Stomach (tissue), 9 donors: Measurements from ENCODE around the gene TENT5C. TPM values are rescaled to one million over a fixed set of nuclear protein-coding genes. Genes with fewer than 3 reads are reported as not detected.

Experiments used
- DNase-seq, 2 donors: peaks; one replicate each; pipeline versions ENCODE4 v3.0.0 to v3.0.0-alpha.2; 2013 to 2019
- H3K27ac ChIP-seq, 5 donors: fragments of 200-600 bp in 4 of 5; sonication (generic) in 4 of 5; one replicate each; pipeline ENCODE4 v1.5.1; 2013 to 2019; ENCODE audit warnings: mild to moderate bottlenecking in 1 of 5, moderate library complexity in 1 of 5
- H3K27me3 ChIP-seq, 3 donors: fragments of 200-600 bp; sonication (generic); one replicate each; pipeline ENCODE4 v1.5.1; 2017 to 2019; ENCODE audit warnings: mixed run types in 1 of 3
- H3K36me3 ChIP-seq, 4 donors: fragments of 200-600 bp; sonication (generic); 1 replicate in 3 of 4; 2 replicates in 1 of 4; pipeline ENCODE4 v1.5.1; 2016 to 2019
- H3K4me1 ChIP-seq, 4 donors: fragments of 200-600 bp; sonication (generic); one replicate each; pipeline ENCODE4 v1.5.1; 2016 to 2019
- H3K4me3 ChIP-seq, 4 donors: fragments of 200-600 bp; sonication (generic) in 3 of 4; one replicate each; pipeline ENCODE4 v1.5.1; 2016 to 2019; ENCODE audit warnings: mild to moderate bottlenecking in 1 of 4
- H3K9me3 ChIP-seq, 4 donors: fragments of 200-600 bp; sonication (generic); one replicate each; pipeline ENCODE4 v1.5.1; 2016 to 2019
- CTCF ChIP-seq, 7 experiments: fragments of 450-650 bp in 4 of 7; fragments of 200-600 bp in 3 of 7; sonication (generic) in 3 of 7; IDR thresholded peaks; one replicate each; pipeline ENCODE4 v1.5.1; 2016 to 2019; ENCODE audit warnings: antibody characterized with exemption in 7 of 7, control low read depth in 2 of 7, mild to moderate bottlenecking in 1 of 7
- EP300 ChIP-seq: sonication (generic); formaldehyde crosslinking; IDR thresholded peaks from one replicate; pipeline ENCODE4 v1.6.1; 2017; ENCODE audit warnings: antibody characterized with exemption
- POLR2A ChIP-seq, 4 donors: fragments of 450-650 bp; IDR thresholded peaks; one replicate each; pipeline ENCODE4 v1.6.1; 2016; ENCODE audit warnings: antibody characterized with exemption in 4 of 4, control low read depth in 2 of 4, mild to moderate bottlenecking in 1 of 4, moderate library complexity in 1 of 4
- POLR2AphosphoS5 ChIP-seq, 3 donors: sonication (generic); formaldehyde crosslinking; IDR thresholded peaks; one replicate each; pipeline ENCODE4 v1.6.1; 2016; ENCODE audit warnings: antibody characterized with exemption in 3 of 3
- WGBS, 5 donors: extraction: QIAGEN DNeasy Blood & Tissue Kit in 3 of 5; methylation state at CpG; one replicate each; pipeline versions ENCODE4 v1.1.5 to v1.1.7; 2013 to 2018; 5-methylcytosine and 5-hydroxymethylcytosine counted together
- intact Hi-C: fragments of 100-400 bp; cut with DNase I; formaldehyde crosslinking; loops from one replicate; pipeline ENCODE4 v1.15.1; 2023; ENCODE audit warnings: low total_unique reads
- polyA plus RNA-seq, 3 donors: library from polyadenylated mRNA; stranded (reverse); fragments of 200-250 nt; gene quantifications; one replicate each; pipeline ENCODE4 v1.2.3, GENCODE V29; 2013
- total RNA-seq, 5 donors: library from RNA; depleted of rRNA; stranded (reverse); fragments of >200 nt; gene quantifications; one replicate each; pipeline versions ENCODE4 v1.1.0 to v1.2.3, GENCODE V29; 2014 to 2016
- donor health status: healthy with polysubstance abuse.
- donor health status: Bipolar disorder and iron deficiency.
- donor health status: healthy.

TENT5C gene
- total and polyA plus RNA-seq, 8 donors, result 6.0 to 28.1 (median 11.4) TPM

- WGBS, 5 donors, result 86 to 89% (median 87%) methylated on average over 11 to 14 of the region's 14 CpGs
- Histone ChIP-seq H3K9me3 (no peaks in the 10 kb centered on the region), H3K4me1 (peaks cover 24 to 41% (median 35%) of the 10 kb centered on the region in 4 donors), H3K27me3 (no peaks in the 10 kb centered on the region), H3K36me3 (no peaks in the 10 kb centered on the region), H3K27ac (peak overlapping the region in 2 of 5 donors; percentile 85 to 89), H3K4me3 (no peak overlapping the region)
- intact Hi-C loops, result no loop called here
- DNase-seq, result no peak
- no peak for TF ChIP-seq POLR2A (IDR thresholded peaks at IDR 0.05)
- no peak for TF ChIP-seq CTCF (IDR thresholded peaks at IDR 0.05)
- TF ChIP-seq EP300, result no peak
- no peak for TF ChIP-seq POLR2AphosphoS5 (IDR thresholded peaks at IDR 0.05)
Measured at GRCh38 chr1:117587499-117588356, 18.1 kb upstream of the TENT5C start.

DNA sequence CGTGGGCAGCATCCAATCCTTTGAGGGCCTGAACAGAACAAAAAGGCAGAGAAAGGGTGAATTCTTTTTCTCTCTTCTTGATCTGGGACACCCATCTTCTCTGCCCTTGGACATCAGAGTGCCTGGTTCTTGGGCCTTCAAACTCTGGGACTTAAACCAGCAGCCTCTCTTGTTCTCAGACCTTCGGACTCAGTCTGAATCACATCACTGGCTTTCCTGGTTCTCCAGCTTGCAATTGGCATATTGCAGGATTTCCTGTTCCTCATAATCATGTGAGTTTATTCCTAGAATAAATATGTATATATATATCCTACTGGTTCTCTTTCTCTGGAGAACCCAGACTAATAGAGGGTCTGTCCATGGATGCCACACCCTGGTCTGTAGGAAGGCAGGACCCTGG, 16.3 kb upstream of the TENT5C start:
- H3K4me1 ChIP-seq, result peaks cover 29 to 44% (median 35%) of the 10 kb centered on the region in 4 donors
- intact Hi-C loops, result no loop called here
- WGBS, 5 donors, result 58 to 80% (median 64%) methylated on average over 2 of the region's 2 CpGs

DNA sequence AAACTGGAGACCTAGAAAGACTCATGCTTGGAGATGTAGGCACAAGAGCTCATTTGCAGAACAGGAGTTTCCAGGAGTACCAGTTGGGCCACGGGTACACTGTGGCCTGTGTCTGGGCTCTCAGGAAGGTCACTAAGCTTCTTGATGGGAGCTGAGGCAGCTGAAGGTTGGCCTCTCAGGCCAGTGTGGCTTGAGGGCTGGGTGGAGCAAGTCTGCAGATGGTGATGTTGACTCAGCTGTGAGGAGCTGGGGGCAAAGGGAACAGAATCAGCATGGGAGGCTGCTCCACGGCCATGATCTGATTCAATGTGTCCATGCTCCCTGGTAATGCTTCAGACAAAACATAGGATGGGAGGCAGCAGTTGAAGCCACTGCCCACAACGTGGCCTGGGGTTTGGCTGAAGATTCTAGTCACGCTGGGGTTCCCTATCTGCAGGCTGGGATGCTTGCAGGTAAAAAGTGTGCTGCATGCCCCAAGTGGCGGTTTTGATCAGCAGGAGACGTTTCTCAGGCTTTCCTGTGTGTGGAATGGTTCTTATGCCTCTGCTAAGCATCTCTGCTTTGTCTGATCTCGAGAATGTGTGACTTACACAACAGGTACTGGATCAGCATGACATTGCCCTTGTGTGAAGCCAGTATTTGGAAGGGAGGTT, 15.4 kb upstream of the TENT5C start:
- TF ChIP-seq POLR2AphosphoS5 (IDR thresholded peaks at IDR 0.05) (peak in 2 of 3 donors; percentile 8 to 19), CTCF (IDR thresholded peaks at IDR 0.05) (no peak)
- H3K9me3 ChIP-seq, result no peaks in the 10 kb centered on the region
- peaks cover 29 to 44% (median 37%) of the 10 kb centered on the region in 4 donors for H3K4me1 ChIP-seq
- H3K4me3 ChIP-seq, result no peak overlapping the region
- peak; percentile 70 for DNase-seq
- H3K27me3 ChIP-seq, result no peaks in the 10 kb centered on the region
- intact Hi-C loops, result no loop called here
- WGBS, 5 donors, result 16 to 34% (median 23%) methylated on average over 7 of the region's 7 CpGs
- no peaks in the 10 kb centered on the region for H3K36me3 ChIP-seq
- H3K27ac ChIP-seq, result peak overlapping the region; percentile 44 to 89 (median 79)

More for the DNA sequence above, 16.3 kb upstream of the TENT5C start:
- Histone ChIP-seq H3K36me3 (no peaks in the 10 kb centered on the region), H3K9me3 (no peaks in the 10 kb centered on the region), H3K27ac (peak overlapping the region; percentile 72 to 89 (median 80)), H3K27me3 (no peaks in the 10 kb centered on the region), H3K4me3 (no peak overlapping the region)
- DNase-seq, result peak in 1 of 2 donors; percentile 54
- TF ChIP-seq CTCF (IDR thresholded peaks at IDR 0.05) (no peak), POLR2A (IDR thresholded peaks at IDR 0.05) (no peak), POLR2AphosphoS5 (IDR thresholded peaks at IDR 0.05) (no peak), EP300 (no peak)

DNA sequence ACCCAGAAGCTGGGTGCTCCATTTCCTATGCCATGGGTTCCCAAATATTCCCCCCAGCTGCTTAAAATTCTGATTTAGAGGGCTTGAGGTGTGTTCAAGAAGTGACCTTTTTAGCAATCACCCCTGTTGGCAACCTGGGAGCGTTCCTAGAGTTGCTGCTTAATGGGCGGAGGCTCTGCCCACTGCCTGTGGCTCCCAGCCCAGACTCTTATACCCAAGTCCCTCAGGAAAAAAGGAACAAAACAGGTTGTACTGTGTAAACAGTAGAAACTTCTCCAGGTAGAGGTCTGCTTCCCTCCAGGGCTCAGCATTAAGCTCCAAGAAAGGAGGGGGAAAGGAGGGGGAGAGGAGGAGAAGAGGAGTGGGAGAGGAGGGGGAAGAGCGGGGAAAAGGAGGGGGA, 14.6 kb upstream of the TENT5C start:
- peaks cover 29 to 44% (median 37%) of the 10 kb centered on the region in 4 donors for H3K4me1 ChIP-seq
- 26 to 55% (median 40%) methylated on average over 3 of the region's 3 CpGs for WGBS, 5 donors
- no peak overlapping the region for H3K4me3 ChIP-seq
- no peaks in the 10 kb centered on the region for H3K36me3 ChIP-seq
- peak in 2 of 3 donors; percentile 11 to 51 for TF ChIP-seq POLR2AphosphoS5 (IDR thresholded peaks at IDR 0.05)
- no peak for TF ChIP-seq CTCF (IDR thresholded peaks at IDR 0.05)
- H3K27me3 ChIP-seq, result no peaks in the 10 kb centered on the region
- peak overlapping the region; percentile 54 to 89 (median 81) for H3K27ac ChIP-seq
- no peaks in the 10 kb centered on the region for H3K9me3 ChIP-seq
- intact Hi-C loops, result no loop called here
- DNase-seq, result peak; percentile 78 to 88
